SK-N-SH (cell line): ENCODE data around the gene SLC4A8. TPM values are rescaled to one million over a fixed set of nuclear protein-coding genes. Genes with fewer than 3 reads are reported as not detected.

Source experiments
- CTCF ChIA-PET: fragments of 300-600, 350-600 bp; formaldehyde crosslinking; extraction: SDS; loops from one replicate; lab custom pipeline; 2021; lab: Yijun Ruan, JAX
- POLR2A ChIA-PET: fragments of 350-600 bp; sonication (Branson Sonifier 250); formaldehyde crosslinking; extraction: SDS; loops from one replicate; lab custom pipeline; 2020; ENCODE audit warnings: antibody characterized with exemption, inconsistent platforms; lab: Yijun Ruan, JAX
- DNase-seq: peaks from one replicate; pipeline ENCODE4 v3.0.0; 2012
- H2AFZ ChIP-seq: fragments of 200-600 bp; sonication (generic); 2 replicates; pipeline ENCODE4 v1.8.1; 2016; ENCODE audit warnings: antibody characterized with exemption, mild to moderate bottlenecking, low read depth
- H3F3A ChIP-seq: fragments of 200-600 bp; sonication (generic); replicated peaks from 2 replicates; pipeline ENCODE3; 2016; ENCODE audit warnings: antibody characterized with exemption, mild to moderate bottlenecking; ENCODE audit not compliant: insufficient read depth
- H3K27ac ChIP-seq, 2 experiments: fragments of 200-500 bp in 1 of 2; fragments of 200-600 bp in 1 of 2; sonication (Bioruptor generic) in 1 of 2; sonication (generic), shearing (Covaris generic) in 1 of 2; 2 replicates each; pipeline versions ENCODE4 v1.5.1 to v1.6.1; 2014 to 2016; ENCODE audit warnings: low read depth in 2 of 2, inconsistent platforms in 1 of 2, low read length in 1 of 2, mild to moderate bottlenecking in 1 of 2, mixed read lengths in 1 of 2
- H3K27me3 ChIP-seq: fragments of 200-600 bp; sonication (generic), shearing (Covaris generic); 2 replicates; pipeline ENCODE4 v1.6.1; 2016; ENCODE audit warnings: mixed run types; ENCODE audit not compliant: insufficient read depth
- H3K36me3 ChIP-seq, 2 experiments: fragments of 200-500 bp in 1 of 2; fragments of 200-600 bp in 1 of 2; sonication (Bioruptor generic) in 1 of 2; sonication (generic) in 1 of 2; replicated peaks in 1 of 2; 2 replicates each; pipeline versions ENCODE3 to v1.5.1; 2014 to 2016; ENCODE audit warnings: low read length in 1 of 2, mild to moderate bottlenecking in 1 of 2; ENCODE audit not compliant: insufficient read depth in 2 of 2, control insufficient read depth in 1 of 2
- H3K4me1 ChIP-seq, 2 experiments: fragments of 200-500 bp in 1 of 2; fragments of 200-600 bp in 1 of 2; sonication (Bioruptor generic) in 1 of 2; sonication (generic), shearing (Covaris generic) in 1 of 2; 2 replicates each; pipeline versions ENCODE4 v1.5.1 to v1.6.1; 2014 to 2016; ENCODE audit warnings: low read depth in 1 of 2, low read length in 1 of 2, mixed run types in 1 of 2; ENCODE audit not compliant: insufficient read depth in 2 of 2, control insufficient read depth in 1 of 2
- H3K4me2 ChIP-seq: fragments of 200-600 bp; sonication (generic), shearing (Covaris generic); 2 replicates; pipeline ENCODE4 v1.6.1; 2017; ENCODE audit warnings: mixed run types
- H3K4me3 ChIP-seq, 2 experiments: fragments of 200-500 bp in 1 of 2; fragments of 200-600 bp in 1 of 2; sonication (Bioruptor generic) in 1 of 2; sonication (generic), shearing (Covaris generic) in 1 of 2; 2 replicates each; pipeline versions ENCODE4 v1.5.1 to v1.8.1; 2014 to 2016; ENCODE audit warnings: low read depth in 2 of 2, inconsistent platforms in 1 of 2, low read length in 1 of 2, mild to moderate bottlenecking in 1 of 2, mixed read lengths in 1 of 2, moderate library complexity in 1 of 2
- H3K79me2 ChIP-seq: fragments of 200-600 bp; sonication (generic); 2 replicates; pipeline ENCODE4 v1.8.1; 2017; ENCODE audit warnings: mild to moderate bottlenecking; ENCODE audit not compliant: insufficient read depth
- H3K9ac ChIP-seq: fragments of 200-600 bp; sonication (generic); 2 replicates; pipeline ENCODE4 v1.6.1; 2017; ENCODE audit warnings: mixed run types
- H3K9me2 ChIP-seq: fragments of 200-600 bp; sonication (generic); 2 replicates; pipeline ENCODE4 v1.6.1; 2017; ENCODE audit warnings: mixed run types
- H3K9me3 ChIP-seq: fragments of 200-600 bp; sonication (generic); 2 replicates; pipeline ENCODE4 v1.6.1; 2017; ENCODE audit warnings: mixed run types, mild to moderate bottlenecking, moderate library complexity
- H4K20me1 ChIP-seq: fragments of 200-600 bp; sonication (generic); 2 replicates; pipeline ENCODE4 v1.6.1; 2017; ENCODE audit warnings: mild to moderate bottlenecking, mixed run types; ENCODE audit not compliant: insufficient read depth
- CHD2 ChIP-seq: fragments of 150-350 bp; IDR thresholded peaks from 2 replicates; pipeline ENCODE4 v1.6.1; 2018; ENCODE audit warnings: low read length; ENCODE audit not compliant: partially characterized antibody
- CTCF ChIP-seq: fragments of 200-600 bp; sonication (generic); IDR thresholded peaks from 2 replicates; pipeline ENCODE4 v1.6.1; 2017; ENCODE audit warnings: antibody characterized with exemption, mild to moderate bottlenecking, moderate library complexity
- ELF1 ChIP-seq: IDR thresholded peaks from 2 replicates; pipeline ENCODE4 v1.4.0; 2012
- JUND ChIP-seq: IDR thresholded peaks from 2 replicates; pipeline ENCODE4 v1.4.0; 2012
- MAX ChIP-seq: IDR thresholded peaks from 2 replicates; pipeline ENCODE4 v1.4.0; 2012; ENCODE audit warnings: low read depth
- MEF2A ChIP-seq: IDR thresholded peaks from 2 replicates; pipeline ENCODE4 v1.4.0; 2012; ENCODE audit warnings: low read depth, borderline replicate concordance
- NFIC ChIP-seq: IDR thresholded peaks from 2 replicates; pipeline ENCODE4 v1.4.0; 2012; ENCODE audit warnings: borderline replicate concordance
- RCOR1 ChIP-seq: fragments of 150-350 bp; IDR thresholded peaks from 2 replicates; pipeline ENCODE4 v1.6.1; 2017; ENCODE audit warnings: antibody characterized with exemption, low read length
- REST ChIP-seq: IDR thresholded peaks from 2 replicates; pipeline ENCODE4 v1.6.1; 2012; ENCODE audit warnings: mild to moderate bottlenecking, low read depth, low read length, moderate library complexity
- RXRA ChIP-seq: IDR thresholded peaks from 2 replicates; pipeline ENCODE4 v1.4.0; 2012; ENCODE audit warnings: low read depth, mild to moderate bottlenecking, borderline replicate concordance
- SMC3 ChIP-seq: IDR thresholded peaks from 2 replicates; pipeline ENCODE4 v1.6.1; 2012; ENCODE audit warnings: low read depth, low read length, improper control_type of control experiment
- TEAD4 ChIP-seq: IDR thresholded peaks from 2 replicates; pipeline ENCODE4 v1.4.0; 2012; ENCODE audit warnings: mild to moderate bottlenecking, borderline replicate concordance; ENCODE audit not compliant: insufficient read depth
- USF1 ChIP-seq: IDR thresholded peaks from 2 replicates; pipeline ENCODE4 v1.4.0; 2012; ENCODE audit warnings: low read depth, borderline replicate concordance
- ZBTB33 ChIP-seq: IDR thresholded peaks from 2 replicates; pipeline ENCODE4 v1.4.0; 2012; ENCODE audit warnings: low read depth, borderline replicate concordance
- WGBS: methylation state at CpG from one replicate; pipeline ENCODE4 v1.1.6; 2017; ENCODE audit warnings: low lambda C conversion rate; 5-methylcytosine and 5-hydroxymethylcytosine counted together
- polyA plus RNA-seq, 3 experiments: library from polyadenylated mRNA; depleted of rRNA; stranded (reverse); fragments of >200 nt; gene quantifications; 2 replicates each; pipeline ENCODE4 v1.2.3, GENCODE V29; 2012

Gene SLC4A8
- polyA plus RNA-seq, 1 of the 3 experiments (the other 2 are of a cell fraction), result 5.2 TPM

GRCh38 chr12:51424094-51424661 lies 453 bp upstream of the SLC4A8 start:
- ChIA-PET POLR2A (interaction anchor here (0.6 to 0.7 kb wide), 2 partner anchors 36 to 419 kb away, joined by 3 read pairs; no protein-coding TSS in a partner anchor), CTCF (interaction anchor here (0.7 to 16.5 kb wide), 14 partner anchors 9 to 476 kb away, joined by 3 to 418 read pairs (median 3); partner anchors contain the start of gene SMAGP)
- Histone ChIP-seq H3K36me3 (no peaks in the 10 kb centered on the region), H4K20me1 (no peaks in the 10 kb centered on the region), H3K27me3 (no peaks in the 10 kb centered on the region), H3K79me2 (peaks cover 6% of the 10 kb centered on the region; the same call in 1 of the 2 replicates), H3F3A (no peaks in the 10 kb centered on the region), H2AFZ (peak overlapping the region; percentile 85; the same call in 1 of the 2 replicates), H3K9me2 (no peaks in the 10 kb centered on the region), H3K9ac (no peak overlapping the region; the same call in 1 of the 2 replicates), H3K4me3 (peak overlapping the region; percentile 76 to 84), H3K4me2 (peak overlapping the region; percentile 75), H3K4me1 (peaks cover 4 to 38% of the 10 kb centered on the region in 2 experiments; a peak in 2 of 4 replicates), H3K27ac (peak overlapping the region in 1 of 2 experiments; percentile 88; a peak in 2 of 4 replicates), H3K9me3 (no peaks in the 10 kb centered on the region)
- 32% methylated on average over 10 of the region's 10 CpGs for WGBS
- no peak for TF ChIP-seq RCOR1
- no peak for TF ChIP-seq REST
- no peak for TF ChIP-seq USF1
- no peak for TF ChIP-seq SMC3
- TF ChIP-seq JUND, result no peak
- TF ChIP-seq TEAD4, result no peak
- no peak for TF ChIP-seq ZBTB33
- TF ChIP-seq NFIC, result no peak
- no peak for TF ChIP-seq CTCF
- TF ChIP-seq MAX, result no peak
- TF ChIP-seq RXRA, result no peak
- no peak for TF ChIP-seq CHD2
- no peak for TF ChIP-seq ELF1
- no peak for TF ChIP-seq MEF2A
- no peak for DNase-seq
